Endothelial cell of umbilical vein (primary cell): ENCODE measurements around the gene GRK5. TPM values are rescaled to one million over a fixed set of nuclear protein-coding genes. Genes with fewer than 3 reads are reported as not detected.

Experiments used
- BruUV-seq: library from RNA; stranded (reverse); fragments of 400-500 nt; replicated peaks from 2 replicates; lab custom pipeline; 2021; lab: Mats Ljungman, UMichigan
- CTCF ChIA-PET: fragments of 300-600, 350-600 bp; sonication (Branson Sonifier 250); formaldehyde crosslinking; loops from one replicate; lab custom pipeline; 2021; ENCODE audit warnings: antibody characterized with exemption, inconsistent platforms; lab: Charles Lee
- POLR2A ChIA-PET: fragments of 300-600, 350-600 bp; sonication (Branson Sonifier 250); formaldehyde crosslinking; loops from one replicate; lab custom pipeline; 2021; ENCODE audit warnings: antibody characterized with exemption, inconsistent platforms; lab: Charles Lee
- DNase-seq: peaks from one replicate; pipeline ENCODE4 v3.0.0-alpha.2; 2011; ENCODE audit warnings: low read depth, low spot score
- FAIRE-seq: peaks from 2 replicates; lab custom pipeline; 2011; peaks lifted over from hg19 to GRCh38; lab: Jason Lieb, UNC
- H2AFZ ChIP-seq: 2 replicates; pipeline ENCODE4 v1.6.0; 2012; ENCODE audit warnings: low read depth, low read length, control low read depth, inconsistent platforms
- H3K27ac ChIP-seq: 2 replicates; pipeline ENCODE4 v1.5.1; 2011; ENCODE audit warnings: low read depth, mild to moderate bottlenecking, control low read depth, low read length, moderate library complexity; ENCODE audit not compliant: insufficient read depth
- H3K27me3 ChIP-seq, 2 experiments: 2 replicates each; pipeline versions ENCODE4 v1.6.0 to v1.6.1; 2011; ENCODE audit warnings: low read length in 2 of 2, mixed read lengths in 1 of 2; ENCODE audit not compliant: control insufficient read depth in 2 of 2, insufficient read depth in 2 of 2
- H3K36me3 ChIP-seq, 2 experiments: 2 replicates in 1 of 2; 3 replicates in 1 of 2; pipeline ENCODE4 v1.5.1; 2011; ENCODE audit warnings: low read length in 2 of 2, mild to moderate bottlenecking in 1 of 2, moderate library complexity in 1 of 2; ENCODE audit not compliant: control insufficient read depth in 2 of 2, insufficient read depth in 2 of 2; ENCODE audit errors: extremely low read depth in 1 of 2
- H3K4me1 ChIP-seq: 3 replicates; pipeline ENCODE4 v1.5.1; 2011; ENCODE audit warnings: mild to moderate bottlenecking, low read length; ENCODE audit not compliant: control insufficient read depth, insufficient read depth; ENCODE audit errors: extremely low read depth
- H3K4me2 ChIP-seq: 2 replicates; pipeline ENCODE4 v1.6.1; 2011; ENCODE audit warnings: low read length, control low read depth, mixed read lengths; ENCODE audit not compliant: insufficient read depth
- H3K4me3 ChIP-seq, 3 experiments: fragments of 200-600 bp in 1 of 3; sonication (generic), shearing (Covaris generic) in 1 of 3; replicated peaks in 1 of 3; 2 replicates each; pipeline ENCODE4 v1.5.1; 2011 to 2016; ENCODE audit warnings: control low read depth in 3 of 3, low read length in 3 of 3, mild to moderate bottlenecking in 2 of 3, inconsistent platforms in 1 of 3, low read depth in 1 of 3, moderate library complexity in 1 of 3; ENCODE audit not compliant: insufficient read depth in 1 of 3
- H3K79me2 ChIP-seq: 2 replicates; pipeline ENCODE4 v1.6.0; 2012; ENCODE audit warnings: low read length, inconsistent platforms; ENCODE audit not compliant: control insufficient read depth, insufficient read depth
- H3K9ac ChIP-seq: replicated peaks from 2 replicates; pipeline ENCODE3; 2011; ENCODE audit warnings: low read length, control low read depth; ENCODE audit not compliant: insufficient read depth; ENCODE audit errors: extremely low read depth
- H3K9me1 ChIP-seq: replicated peaks from 3 replicates; pipeline ENCODE4 v1.6.0; 2011; ENCODE audit warnings: mild to moderate bottlenecking, low read length; ENCODE audit not compliant: control insufficient read depth, insufficient read depth; ENCODE audit errors: extremely low read depth
- H3K9me3 ChIP-seq: replicated peaks from 2 replicates; pipeline ENCODE4 v1.5.1; 2012; ENCODE audit warnings: low read length, inconsistent platforms; ENCODE audit not compliant: control insufficient read depth, insufficient read depth
- H4K20me1 ChIP-seq: replicated peaks from 2 replicates; pipeline ENCODE3; 2011; ENCODE audit warnings: mild to moderate bottlenecking, low read length; ENCODE audit not compliant: control insufficient read depth, insufficient read depth; ENCODE audit errors: extremely low read depth
- EZH2 ChIP-seq: IDR thresholded peaks from 2 replicates; pipeline ENCODE4 v1.6.1; 2012; ENCODE audit warnings: borderline replicate concordance, low read depth, mild to moderate bottlenecking, moderate library complexity, low read length, inconsistent platforms; ENCODE audit not compliant: severe bottlenecking
- FOS ChIP-seq: IDR thresholded peaks from 2 replicates; pipeline ENCODE4 v1.6.1; 2011; ENCODE audit warnings: mild to moderate bottlenecking, low read length, moderate library complexity, borderline replicate concordance; ENCODE audit not compliant: insufficient read depth
- GATA2 ChIP-seq: IDR thresholded peaks from 2 replicates; pipeline ENCODE4 v1.7.0; 2011; ENCODE audit warnings: low read depth, mild to moderate bottlenecking, moderate library complexity, mixed read lengths, low read length; ENCODE audit not compliant: insufficient read length, insufficient read depth
- JUN ChIP-seq: IDR thresholded peaks from 2 replicates; pipeline ENCODE4 v1.6.1; 2011; ENCODE audit warnings: borderline replicate concordance, low read depth; ENCODE audit not compliant: insufficient read length, insufficient read depth
- MYC ChIP-seq: IDR thresholded peaks from one replicate; pipeline ENCODE4 v1.6.1; 2011; ENCODE audit warnings: mild to moderate bottlenecking, low read depth, low read length
- POLR2A ChIP-seq: IDR thresholded peaks from 2 replicates; pipeline ENCODE4 v1.6.1; 2012; ENCODE audit warnings: low read depth, mild to moderate bottlenecking, control low read depth, low read length
- POLR2AphosphoS5 ChIP-seq: IDR thresholded peaks from 2 replicates; pipeline ENCODE4 v1.6.1; 2012; ENCODE audit warnings: low read depth, mild to moderate bottlenecking, control low read depth, low read length, moderate library complexity; ENCODE audit not compliant: insufficient read depth
- dilution Hi-C: fragments of 300-500 bp; cut with MboI; formaldehyde crosslinking; loops from one replicate; pipeline ENCODE4 v1.15.0; 2019; ENCODE audit warnings: low sequenced_read_pairs; ENCODE audit not compliant: extremely low pct_ligation_motif_present
- intact Hi-C: fragments of 100-400 bp; cut with micrococcal nuclease; formaldehyde crosslinking; loops from one replicate; pipeline ENCODE4 v1.10.0; 2022
- polyA plus RNA-seq, 4 experiments: library from polyadenylated mRNA; depleted of rRNA in 3 of 4; stranded (reverse) in 3 of 4; unstranded in 1 of 4; fragments of >200 nt; gene quantifications; 2 replicates each; pipeline versions ENCODE4 v1.2.1 to v1.2.3, GENCODE V29; 2011 to 2012; ENCODE audit warnings: missing spikeins in 1 of 4
- total RNA-seq: library from RNA; stranded (reverse); gene quantifications from 2 replicates; pipeline ENCODE4 v1.2.3, GENCODE V29; 2021
- TF ChIP-seq, protein P1 (sequence below): IDR thresholded peaks from 2 replicates; pipeline ENCODE4 v1.6.1; 2011; ENCODE audit not compliant: insufficient read depth, insufficient read length
- TF ChIP-seq, protein P2 (sequence below), 2 donors: IDR thresholded peaks; 1 replicate in 1 of 2; 2 replicates in 1 of 2; pipeline ENCODE4 v1.5.1; 2011; ENCODE audit warnings: low read length in 2 of 2, mild to moderate bottlenecking in 2 of 2, moderate library complexity in 2 of 2, control low read depth in 1 of 2, inconsistent platforms in 1 of 2, low read depth in 1 of 2; ENCODE audit not compliant: insufficient read depth in 1 of 2; ENCODE audit errors: extremely low read depth in 1 of 2

Gene GRK5
- total and polyA plus RNA-seq, 2 donors (not counting 3 experiments of a cell fraction or from before 2014, with no cell fraction given): 13.1 to 29.5 TPM

DNA sequence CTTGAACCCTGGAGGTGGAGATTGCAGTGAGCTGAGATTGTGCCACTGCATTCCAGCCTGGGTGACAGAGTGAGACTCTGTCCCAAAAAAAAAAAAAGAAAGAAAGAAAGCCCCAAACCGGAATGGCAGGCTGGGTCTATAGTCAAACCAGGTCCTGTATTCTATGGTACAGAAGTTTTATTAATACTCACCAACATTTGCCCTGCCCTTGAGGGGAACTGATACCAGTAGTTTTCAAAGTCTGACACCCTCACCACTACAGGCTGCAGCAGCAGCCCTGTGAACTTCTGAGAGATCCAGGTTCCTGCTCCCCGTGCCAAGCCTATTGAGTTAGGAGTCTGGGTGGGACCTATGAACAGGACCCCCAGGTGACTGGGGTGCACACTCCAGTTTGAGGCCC is 254.6 kb downstream of the GRK5 start:
- dilution Hi-C loops: no loop called here
- CTCF ChIA-PET: interaction anchor here (1.7 to 2.3 kb wide), 3 partner anchors 17 to 262 kb away, joined by 6 to 10 read pairs (median 8); no protein-coding TSS in a partner anchor

More for the DNA sequence above, 254.6 kb downstream of the GRK5 start:
- DNase-seq (no peak), FAIRE-seq (no peak)
- Histone ChIP-seq H3K27ac (no peak overlapping the region), H3K9me1 (no peaks in the 10 kb centered on the region), H3K79me2 (no peaks in the 10 kb centered on the region), H3K9me3 (no peaks in the 10 kb centered on the region), H2AFZ (no peak overlapping the region), H3K27me3 (peaks cover 0 to 8% of the 10 kb centered on the region in 2 experiments), H3K36me3 (no peaks in the 10 kb centered on the region), H4K20me1 (no peaks in the 10 kb centered on the region), H3K4me3 (no peak overlapping the region), H3K4me2 (no peak overlapping the region), H3K9ac (no peak overlapping the region), H3K4me1 (no peaks in the 10 kb centered on the region)
- POLR2A ChIA-PET: no interaction called here
- intact Hi-C loops: no loop called here
- TF ChIP-seq, protein P1, sequence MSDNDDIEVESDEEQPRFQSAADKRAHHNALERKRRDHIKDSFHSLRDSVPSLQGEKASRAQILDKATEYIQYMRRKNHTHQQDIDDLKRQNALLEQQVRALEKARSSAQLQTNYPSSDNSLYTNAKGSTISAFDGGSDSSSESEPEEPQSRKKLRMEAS: no peak
- TF ChIP-seq POLR2A (no peak), POLR2AphosphoS5 (no peak), GATA2 (no peak), MYC (no peak), FOS (no peak), JUN (no peak), EZH2 (no peak)
- TF ChIP-seq, protein P2, sequence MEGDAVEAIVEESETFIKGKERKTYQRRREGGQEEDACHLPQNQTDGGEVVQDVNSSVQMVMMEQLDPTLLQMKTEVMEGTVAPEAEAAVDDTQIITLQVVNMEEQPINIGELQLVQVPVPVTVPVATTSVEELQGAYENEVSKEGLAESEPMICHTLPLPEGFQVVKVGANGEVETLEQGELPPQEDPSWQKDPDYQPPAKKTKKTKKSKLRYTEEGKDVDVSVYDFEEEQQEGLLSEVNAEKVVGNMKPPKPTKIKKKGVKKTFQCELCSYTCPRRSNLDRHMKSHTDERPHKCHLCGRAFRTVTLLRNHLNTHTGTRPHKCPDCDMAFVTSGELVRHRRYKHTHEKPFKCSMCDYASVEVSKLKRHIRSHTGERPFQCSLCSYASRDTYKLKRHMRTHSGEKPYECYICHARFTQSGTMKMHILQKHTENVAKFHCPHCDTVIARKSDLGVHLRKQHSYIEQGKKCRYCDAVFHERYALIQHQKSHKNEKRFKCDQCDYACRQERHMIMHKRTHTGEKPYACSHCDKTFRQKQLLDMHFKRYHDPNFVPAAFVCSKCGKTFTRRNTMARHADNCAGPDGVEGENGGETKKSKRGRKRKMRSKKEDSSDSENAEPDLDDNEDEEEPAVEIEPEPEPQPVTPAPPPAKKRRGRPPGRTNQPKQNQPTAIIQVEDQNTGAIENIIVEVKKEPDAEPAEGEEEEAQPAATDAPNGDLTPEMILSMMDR (IDR thresholded peaks at IDR 0.05; ENCODE audit: extremely low read depth in 1 of 2, insufficient read depth in 1 of 2, low read depth in 1 of 2, low read length in 2 of 2): no peak
- no TSS peak for BruUV-seq
